ENCODE measurements around the gene GRIK4.
"Not testable (repeated sequence)": the region's sequence is repeated elsewhere in the genome, so short reads cannot be mapped to it uniquely, and the experiment has no call there.

Gene GRIK4

DNA sequence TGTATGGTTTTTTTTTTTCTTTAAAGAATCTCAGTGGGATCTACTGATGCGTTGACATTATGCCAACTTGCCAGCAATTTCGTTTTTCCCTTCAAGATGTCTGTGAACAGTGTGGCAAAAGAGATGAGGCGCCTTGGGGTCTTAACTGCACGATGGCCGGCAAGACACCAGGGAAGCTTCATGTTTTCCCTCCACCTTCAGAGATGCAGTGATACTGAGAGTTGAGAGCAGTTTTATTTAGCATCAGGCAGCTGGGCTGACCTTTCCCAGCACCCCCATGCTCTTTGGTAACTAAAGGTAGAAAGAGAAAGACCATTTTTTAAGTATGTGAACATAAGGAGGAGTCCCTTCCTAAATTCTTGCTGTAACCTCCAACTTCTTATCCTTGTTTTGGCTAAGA, 11.7 kb upstream of the GRIK4 start:
- H3K4me3 ChIP-seq (ENCODE audit: low read length) = no peak overlapping the region
- DNase-seq (ENCODE audit: low read depth) = no peak
- TF ChIP-seq, protein P1, sequence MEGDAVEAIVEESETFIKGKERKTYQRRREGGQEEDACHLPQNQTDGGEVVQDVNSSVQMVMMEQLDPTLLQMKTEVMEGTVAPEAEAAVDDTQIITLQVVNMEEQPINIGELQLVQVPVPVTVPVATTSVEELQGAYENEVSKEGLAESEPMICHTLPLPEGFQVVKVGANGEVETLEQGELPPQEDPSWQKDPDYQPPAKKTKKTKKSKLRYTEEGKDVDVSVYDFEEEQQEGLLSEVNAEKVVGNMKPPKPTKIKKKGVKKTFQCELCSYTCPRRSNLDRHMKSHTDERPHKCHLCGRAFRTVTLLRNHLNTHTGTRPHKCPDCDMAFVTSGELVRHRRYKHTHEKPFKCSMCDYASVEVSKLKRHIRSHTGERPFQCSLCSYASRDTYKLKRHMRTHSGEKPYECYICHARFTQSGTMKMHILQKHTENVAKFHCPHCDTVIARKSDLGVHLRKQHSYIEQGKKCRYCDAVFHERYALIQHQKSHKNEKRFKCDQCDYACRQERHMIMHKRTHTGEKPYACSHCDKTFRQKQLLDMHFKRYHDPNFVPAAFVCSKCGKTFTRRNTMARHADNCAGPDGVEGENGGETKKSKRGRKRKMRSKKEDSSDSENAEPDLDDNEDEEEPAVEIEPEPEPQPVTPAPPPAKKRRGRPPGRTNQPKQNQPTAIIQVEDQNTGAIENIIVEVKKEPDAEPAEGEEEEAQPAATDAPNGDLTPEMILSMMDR (IDR thresholded peaks at IDR 0.05; ENCODE audit: insufficient read depth, low read depth, low read length, missing control alignments) = no peak

DNA sequence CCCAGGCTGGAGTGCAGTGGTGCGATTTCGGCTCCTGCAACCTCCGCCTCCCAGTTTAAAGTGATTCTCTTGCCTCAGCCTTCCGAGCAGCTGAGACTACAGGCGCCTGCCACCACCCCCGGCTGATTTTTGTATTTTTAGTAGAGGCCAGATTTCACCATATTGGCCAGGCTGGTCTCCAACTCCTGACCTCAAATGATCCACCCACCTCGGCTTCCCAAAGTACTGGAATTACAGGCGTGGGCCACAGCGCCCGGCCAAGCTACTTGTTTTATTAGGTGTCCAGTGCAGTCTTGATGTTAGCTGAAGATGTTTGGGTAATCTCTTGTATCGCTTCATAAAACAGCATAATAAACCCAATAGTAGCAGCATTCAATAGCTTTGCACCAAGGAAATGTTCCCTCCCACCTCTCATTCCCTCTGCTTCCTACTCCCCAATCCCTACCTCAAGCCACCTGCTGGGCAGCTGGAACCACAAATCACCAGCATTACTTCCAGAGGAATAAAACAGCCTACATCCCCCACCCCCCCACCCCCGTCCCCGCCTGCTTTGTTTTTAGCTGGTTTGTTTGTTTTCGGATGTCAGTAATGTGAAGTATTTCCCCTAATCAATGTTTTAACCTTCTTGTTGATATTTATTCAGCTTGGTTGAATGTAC, 11.0 kb upstream of the GRIK4 start:
- TF ChIP-seq, protein P1 (IDR thresholded peaks at IDR 0.05; ENCODE audit: insufficient read depth, low read depth, low read length, missing control alignments) = no peak
- DNase-seq (ENCODE audit: low read depth) = no peak
- H3K4me3 ChIP-seq (ENCODE audit: low read length) = no peak overlapping the region

DNA sequence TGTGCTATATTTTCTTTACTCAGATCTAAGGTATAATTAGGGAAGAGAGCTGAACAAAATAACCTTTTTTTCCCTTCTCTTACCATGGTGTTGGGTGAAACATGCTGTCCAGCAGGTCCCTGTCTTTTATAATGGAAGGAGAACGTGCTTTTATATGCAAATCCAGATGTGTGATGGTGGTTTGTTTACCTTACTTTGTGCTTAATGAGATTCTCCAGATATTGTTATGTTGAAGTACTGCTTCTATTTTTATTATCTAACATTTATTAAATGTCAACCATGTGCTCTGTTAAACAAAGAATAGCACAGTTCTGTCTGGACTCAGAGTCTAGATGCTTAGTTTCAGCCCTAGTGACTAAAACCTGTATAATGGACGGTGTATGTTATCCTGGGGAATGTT, 10.1 kb upstream of the GRIK4 start:
- no peak overlapping the region for H3K4me3 ChIP-seq (ENCODE audit: low read length)
- no peak for DNase-seq (ENCODE audit: low read depth)
- TF ChIP-seq, protein P1 (IDR thresholded peaks at IDR 0.05; ENCODE audit: insufficient read depth, low read depth, low read length, missing control alignments) = no peak

- DNase-seq (ENCODE audit: low read depth) = no peak
- TF ChIP-seq, protein P1 (IDR thresholded peaks at IDR 0.05; ENCODE audit: insufficient read depth, low read depth, low read length, missing control alignments) = no peak
- no peak overlapping the region for H3K4me3 ChIP-seq (ENCODE audit: low read length)
Measured at GRCh38 chr11:120501976-120502755, 9.4 kb upstream of the GRIK4 start.

DNA sequence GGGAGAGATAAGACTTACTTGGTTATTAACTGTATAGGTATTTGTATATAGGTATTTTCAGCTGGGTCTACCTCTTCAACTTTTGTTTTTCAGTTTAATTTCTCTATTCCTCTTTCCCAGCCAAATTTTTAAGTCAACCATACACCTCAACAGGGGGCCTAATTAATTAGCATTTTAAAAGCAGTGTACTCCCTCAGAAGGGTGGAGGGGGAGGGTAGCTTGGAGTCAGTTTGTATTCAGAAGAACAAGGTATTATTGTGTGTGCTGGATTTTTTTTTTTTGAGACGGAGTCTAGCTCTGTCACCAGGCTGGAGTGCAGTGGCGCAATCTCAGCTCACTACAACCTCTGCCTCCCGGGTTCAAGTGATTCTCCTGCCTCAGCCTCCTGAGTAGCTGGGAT, 8.0 kb upstream of the GRIK4 start:
- DNase-seq (ENCODE audit: low read depth); H3K4me3 ChIP-seq (ENCODE audit: low read length): not testable (repeated sequence)

DNA sequence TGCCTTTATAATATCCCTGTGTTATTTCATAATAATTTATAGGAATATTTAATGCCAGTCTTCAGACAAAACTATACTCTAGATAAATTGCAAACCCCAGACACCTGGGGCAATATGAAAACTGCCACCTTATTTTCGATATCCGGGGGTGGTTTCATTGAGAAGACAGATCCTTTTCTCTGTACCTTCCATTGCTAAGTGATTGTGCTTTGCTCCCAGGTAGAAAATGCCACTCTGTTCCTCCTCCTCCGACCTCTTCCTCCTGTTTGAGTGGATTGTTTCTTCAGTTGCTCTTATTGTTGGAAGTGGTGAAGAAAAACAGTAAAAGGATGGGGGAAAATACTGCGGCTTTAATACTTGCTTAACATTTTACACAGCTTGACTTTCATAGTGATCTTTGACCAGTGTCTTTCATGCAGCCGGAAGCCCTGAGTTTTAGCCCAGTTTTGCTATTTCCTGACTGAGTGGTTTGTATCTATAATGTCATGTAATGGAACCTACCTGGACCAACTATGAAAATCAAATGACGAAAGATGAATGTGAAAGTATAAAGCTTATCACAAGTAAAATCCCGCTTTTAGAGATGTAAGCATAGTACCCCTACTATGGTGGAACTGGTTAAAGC, 5.6 kb upstream of the GRIK4 start:
- H3K4me3 ChIP-seq (ENCODE audit: low read length) = no peak overlapping the region
- TF ChIP-seq, protein P1 (IDR thresholded peaks at IDR 0.05; ENCODE audit: insufficient read depth, low read depth, low read length, missing control alignments) = no peak
- DNase-seq (ENCODE audit: low read depth) = no peak

DNA sequence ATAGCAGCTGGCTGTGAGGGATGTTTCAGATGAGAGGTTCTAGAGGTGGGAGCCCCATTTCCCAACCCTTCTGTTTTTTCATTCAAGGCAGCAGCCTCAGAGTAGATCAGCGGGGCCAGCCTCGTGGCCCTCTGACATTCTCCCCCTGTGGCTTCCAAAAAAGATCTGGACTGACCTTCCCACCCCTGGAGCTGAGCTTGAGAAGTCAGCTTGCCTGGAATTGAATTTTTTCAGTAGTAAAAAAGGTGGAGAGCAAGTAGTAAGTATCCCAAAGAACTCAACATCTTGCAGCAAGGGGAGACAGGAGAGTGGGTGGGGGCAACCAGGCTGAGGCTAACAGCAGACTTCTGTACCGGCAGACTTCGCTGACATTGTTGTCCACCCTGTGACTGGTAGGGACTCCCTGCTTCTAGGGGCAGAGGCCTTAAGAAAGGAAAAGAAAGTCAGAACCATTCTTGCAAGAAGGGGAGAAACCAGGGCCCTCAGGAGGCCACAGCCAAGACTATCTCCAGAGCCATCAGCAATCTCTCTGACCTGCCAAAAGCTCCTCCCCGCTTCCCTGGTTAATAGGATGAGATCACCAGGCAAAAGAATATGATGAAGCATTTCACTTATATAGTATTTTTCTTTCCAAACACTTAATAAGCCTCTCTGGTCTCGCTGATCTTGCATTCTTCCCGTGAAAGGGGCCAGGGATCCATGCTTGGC, 2.0 kb upstream of the GRIK4 start:
- no peak overlapping the region for H3K4me3 ChIP-seq (ENCODE audit: low read length)
- no peak for DNase-seq (ENCODE audit: low read depth)
- TF ChIP-seq, protein P1 (IDR thresholded peaks at IDR 0.05; ENCODE audit: insufficient read depth, low read depth, low read length, missing control alignments) = no peak
